ENCODE data around the gene TUBA1B.

The TUBA1B gene

GRCh38 chr12:49079793-49080192, 51.4 kb downstream of the TUBA1B start:
- Histone ChIP-seq H3K36me3 (no peaks in the 10 kb centered on the region), H3K9me3 (no peaks in the 10 kb centered on the region), H3K4me3 (no peak overlapping the region), H3K9ac (no peak overlapping the region), H3K4me2 (no peak overlapping the region), H3K4me1 (no peaks in the 10 kb centered on the region), H3K27ac (no peak overlapping the region), H3K27me3 (no peaks in the 10 kb centered on the region), H4K20me1 (no peaks in the 10 kb centered on the region)
- TF ChIP-seq Cebpa-rat (IDR thresholded peaks at IDR 0.05) = no peak
